GM12878 (cell line): ENCODE data around the gene ELMOD3. TPM values are rescaled to one million over a fixed set of nuclear protein-coding genes. Genes with fewer than 3 reads are reported as not detected.

Source experiments
- ATAC-seq: fragments of 200-7000 bp; cut with Tn5 transposase; 3 replicates; pipeline ENCODE4 v1.9.1; 2020; ENCODE audit warnings: mild to moderate bottlenecking, moderate library complexity
- BruUV-seq: library from RNA; stranded (reverse); fragments of 400-500 nt; replicated peaks from 2 replicates; lab custom pipeline; 2021; lab: Mats Ljungman, UMichigan
- CTCF ChIA-PET: fragments of 300-600 bp; sonication (Branson Sonifier 250); formaldehyde crosslinking; extraction: SDS; loops from one replicate; lab custom pipeline; 2021; ENCODE audit warnings: inconsistent platforms; lab: Yijun Ruan, JAX
- POLR2A ChIA-PET: fragments of 350-600 bp; formaldehyde crosslinking; extraction: SDS; loops from one replicate; lab custom pipeline; 2021; ENCODE audit warnings: inconsistent platforms; lab: Charles Lee
- RAD21 ChIA-PET: fragments of 300-600 bp; sonication (Branson Sonifier 250); formaldehyde crosslinking; loops from one replicate; lab custom pipeline; 2023; ENCODE audit warnings: antibody characterized with exemption; ENCODE audit not compliant: unreplicated experiment; lab: Charles Lee
- SMC1A ChIA-PET: fragments of 300-600 bp; sonication (Branson Sonifier 250); formaldehyde crosslinking; loops from one replicate; lab custom pipeline; 2023; ENCODE audit not compliant: unreplicated experiment, uncharacterized antibody; lab: Charles Lee
- DNase-seq: peaks from one replicate; pipeline ENCODE4 v3.0.0-alpha.2; 2011; ENCODE audit warnings: low read depth, low spot score
- FAIRE-seq: peaks from 3 replicates; lab custom pipeline; 2011; peaks lifted over from hg19 to GRCh38; lab: Jason Lieb, UNC
- H2AFZ ChIP-seq: 2 replicates; pipeline ENCODE4 v1.6.0; 2011; ENCODE audit warnings: low read depth, low read length, control low read depth; ENCODE audit not compliant: control insufficient read depth
- H3K27ac ChIP-seq: 2 replicates; pipeline ENCODE4 v1.5.1; 2011; ENCODE audit warnings: control low read depth; ENCODE audit not compliant: control insufficient read depth, insufficient read depth
- H3K27me3 ChIP-seq, 2 experiments: replicated peaks in 1 of 2; 2 replicates each; pipeline versions ENCODE4 v1.6.0 to v1.6.1; 2011; ENCODE audit warnings: low read length in 1 of 2; ENCODE audit not compliant: control insufficient read depth in 2 of 2, insufficient read depth in 2 of 2
- H3K36me3 ChIP-seq, 2 experiments: 2 replicates each; pipeline ENCODE4 v1.5.1; 2011; ENCODE audit warnings: low read length in 1 of 2; ENCODE audit not compliant: control insufficient read depth in 2 of 2, insufficient read depth in 2 of 2
- H3K4me1 ChIP-seq: 2 replicates; pipeline ENCODE4 v1.6.1; 2011; ENCODE audit warnings: mild to moderate bottlenecking, low read length, moderate library complexity, mixed read lengths; ENCODE audit not compliant: control insufficient read depth, insufficient read depth
- H3K4me2 ChIP-seq: 2 replicates; pipeline ENCODE4 v1.6.0; 2011; ENCODE audit warnings: control low read depth; ENCODE audit not compliant: control insufficient read depth, insufficient read depth
- H3K4me3 ChIP-seq: fragments of 200-600 bp; sonication (generic); 2 replicates; pipeline ENCODE4 v1.5.1; 2016
- H3K79me2 ChIP-seq: 2 replicates; pipeline ENCODE4 v1.6.0; 2011; ENCODE audit warnings: low read length; ENCODE audit not compliant: control insufficient read depth, insufficient read depth
- H3K9ac ChIP-seq: 2 replicates; pipeline ENCODE4 v1.8.0; 2011; ENCODE audit warnings: low read length, control low read depth, mixed read lengths; ENCODE audit not compliant: control insufficient read depth, insufficient read depth
- H3K9me3 ChIP-seq: replicated peaks from 3 replicates; pipeline ENCODE4 v1.5.1; 2011; ENCODE audit warnings: mild to moderate bottlenecking, low read length; ENCODE audit not compliant: control insufficient read depth, insufficient read depth
- H4K20me1 ChIP-seq: 2 replicates; pipeline ENCODE4 v1.6.0; 2011; ENCODE audit not compliant: control insufficient read depth, insufficient read depth
- ASH2L ChIP-seq: fragments of 300-600, 200-600 bp; sonication (generic); IDR thresholded peaks from 2 replicates; pipeline ENCODE4 v1.6.1; 2017; ENCODE audit warnings: low read depth, mild to moderate bottlenecking, borderline replicate concordance
- DPF2 ChIP-seq: fragments of 450-650 bp; IDR thresholded peaks from 2 replicates; pipeline ENCODE4 v1.6.1; 2017; ENCODE audit warnings: mild to moderate bottlenecking
- HDAC2 ChIP-seq: fragments of 200-600 bp; sonication (generic); IDR thresholded peaks from 2 replicates; pipeline ENCODE4 v1.6.1; 2017
- NFYB ChIP-seq: IDR thresholded peaks from 2 replicates; pipeline ENCODE4 v1.6.1; 2011; ENCODE audit warnings: low read depth, mild to moderate bottlenecking, low read length, improper control_type of control experiment, moderate library complexity; ENCODE audit not compliant: insufficient read depth
- SUPT20H ChIP-seq: IDR thresholded peaks from 2 replicates; pipeline ENCODE4 v1.6.1; 2011; ENCODE audit warnings: low read depth, mild to moderate bottlenecking, low read length, moderate library complexity, borderline replicate concordance; ENCODE audit not compliant: control insufficient read depth
- ZZZ3 ChIP-seq: IDR thresholded peaks from 2 replicates; pipeline ENCODE4 v1.6.1; 2011; ENCODE audit warnings: low read depth; ENCODE audit not compliant: control insufficient read depth, insufficient read length
- WGBS: methylation state at CpG from one replicate; pipeline ENCODE4 v1.1.6; 2016; ENCODE audit warnings: low lambda C conversion rate; ENCODE audit not compliant: insufficient replicate concordance, insufficient coverage; ENCODE audit errors: missing lambda C conversion rate; 5-methylcytosine and 5-hydroxymethylcytosine counted together
- in situ Hi-C: fragments of 300-500 bp; cut with MboI; formaldehyde crosslinking; loops from 9 replicates; pipeline ENCODE4 v1.14.3; 2018; ENCODE audit warnings: mixed read lengths
- intact Hi-C: fragments of 100-400 bp; cut with micrococcal nuclease; formaldehyde crosslinking; loops from one replicate; pipeline ENCODE4 v1.14.2; 2022; ENCODE audit not compliant: unreplicated experiment
- polyA plus RNA-seq, 11 experiments: library from polyadenylated mRNA; depleted of rRNA in 4 of 11; unstranded in 6 of 11; stranded (reverse) in 5 of 11; fragments of >200 nt; fragmentation: Nextera tagmentation in 4 of 11; fragmentation: Illumina TruSeq in 1 of 11; extraction: Ambion mirVana in 4 of 11; extraction: Trizol in 1 of 11; gene quantifications; 1 replicate in 1 of 11; 2 replicates in 10 of 11; pipeline versions ENCODE4 v1.2.1 to v1.2.3, GENCODE V29; 2011 to 2016; ENCODE audit warnings: inconsistent platforms in 2 of 11, missing spikeins in 2 of 11, low read depth in 1 of 11
- total RNA-seq, 4 experiments: library from RNA; depleted of rRNA in 3 of 4; stranded (reverse); fragments of >200 nt in 3 of 4; fragmentation: Illumina TruSeq in 1 of 4; extraction: Trizol in 1 of 4; gene quantifications; 2 replicates each; pipeline versions ENCODE4 v1.2.1 to v1.2.3, GENCODE V29; 2013 to 2021
- TF ChIP-seq, protein P1 (sequence below): fragments of 450-650 bp; IDR thresholded peaks from 2 replicates; pipeline ENCODE4 v1.6.1; 2017; ENCODE audit warnings: low read depth, mild to moderate bottlenecking, moderate library complexity
- TF ChIP-seq, protein P2 (sequence below): fragments of 450-650 bp; formaldehyde crosslinking; IDR thresholded peaks from 2 replicates; pipeline ENCODE4 v1.4.0; 2020; ENCODE audit warnings: mild to moderate bottlenecking, moderate library complexity
- TF ChIP-seq, protein P3 (sequence below): fragments of 450-650 bp; IDR thresholded peaks from 2 replicates; pipeline ENCODE4 v1.6.1; 2017; ENCODE audit warnings: mild to moderate bottlenecking

The ELMOD3 gene
- total and polyA plus RNA-seq, 10 of the 15 experiments (the other 5 are each of a cell fraction or from before 2014, with no cell fraction given): 1.2 to 19.1 (median 12.5) TPM

DNA sequence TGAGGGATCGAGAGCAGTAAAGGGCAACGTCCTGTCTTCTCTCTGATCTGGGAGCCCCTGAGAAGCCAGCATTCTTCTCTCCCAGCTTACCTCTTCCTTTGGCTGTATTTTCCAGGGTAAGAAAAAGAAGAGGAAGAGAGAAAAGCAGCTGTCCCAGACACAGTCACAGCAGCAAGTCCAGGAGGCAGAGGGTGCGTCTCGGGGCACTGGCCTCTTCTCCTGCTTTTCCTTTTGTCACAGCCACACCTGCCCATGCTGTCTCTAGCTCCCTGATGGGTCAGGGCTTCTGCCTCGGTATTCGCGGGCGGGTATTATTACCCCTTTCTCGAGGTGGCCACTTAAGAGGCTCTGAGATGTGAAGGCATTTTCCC, 47.1 kb upstream of the ELMOD3 start (continued):
- TF ChIP-seq SUPT20H: no peak
- TF ChIP-seq, protein P1, sequence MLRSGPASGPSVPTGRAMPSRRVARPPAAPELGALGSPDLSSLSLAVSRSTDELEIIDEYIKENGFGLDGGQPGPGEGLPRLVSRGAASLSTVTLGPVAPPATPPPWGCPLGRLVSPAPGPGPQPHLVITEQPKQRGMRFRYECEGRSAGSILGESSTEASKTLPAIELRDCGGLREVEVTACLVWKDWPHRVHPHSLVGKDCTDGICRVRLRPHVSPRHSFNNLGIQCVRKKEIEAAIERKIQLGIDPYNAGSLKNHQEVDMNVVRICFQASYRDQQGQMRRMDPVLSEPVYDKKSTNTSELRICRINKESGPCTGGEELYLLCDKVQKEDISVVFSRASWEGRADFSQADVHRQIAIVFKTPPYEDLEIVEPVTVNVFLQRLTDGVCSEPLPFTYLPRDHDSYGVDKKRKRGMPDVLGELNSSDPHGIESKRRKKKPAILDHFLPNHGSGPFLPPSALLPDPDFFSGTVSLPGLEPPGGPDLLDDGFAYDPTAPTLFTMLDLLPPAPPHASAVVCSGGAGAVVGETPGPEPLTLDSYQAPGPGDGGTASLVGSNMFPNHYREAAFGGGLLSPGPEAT: no peak
- no peak for TF ChIP-seq NFYB
- TF ChIP-seq ASH2L: no peak
- TF ChIP-seq ZZZ3: no peak
- no peak for TF ChIP-seq DPF2

DNA sequence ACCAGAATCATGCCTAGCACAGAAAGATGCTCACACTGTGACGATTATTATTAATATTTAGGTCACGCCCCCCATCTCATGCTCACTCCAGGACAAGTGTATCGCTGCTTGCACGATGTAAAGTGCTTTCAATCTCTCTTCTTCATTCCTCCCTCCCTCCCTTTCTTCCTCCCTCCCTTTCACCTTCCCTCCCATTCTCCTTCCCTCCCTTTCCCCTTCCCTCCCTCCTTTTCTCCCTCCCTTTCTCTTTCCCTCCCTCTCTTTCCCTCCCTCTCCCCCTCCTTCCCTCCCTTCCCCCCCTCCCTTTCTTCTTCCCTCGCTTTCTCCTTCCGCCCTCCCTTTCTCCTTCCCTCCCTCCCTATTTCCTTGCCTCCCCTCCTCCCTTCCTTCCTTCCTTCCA, 46.4 kb upstream of the ELMOD3 start:
- H3K4me2 ChIP-seq: no peak overlapping the region

More for the DNA sequence above, 46.4 kb upstream of the ELMOD3 start:
- no peak overlapping the region for H2AFZ ChIP-seq
- no peaks in the 10 kb centered on the region for H4K20me1 ChIP-seq
- no peak overlapping the region for H3K9ac ChIP-seq
- no peaks in the 10 kb centered on the region for H3K79me2 ChIP-seq
- H3K4me1 ChIP-seq: peaks cover 19% of the 10 kb centered on the region
- H3K27me3 ChIP-seq: no peaks in the 10 kb centered on the region; a peak in 1 of 4 replicates
- CTCF ChIA-PET: interaction anchor here (1.2 to 3.2 kb wide), 2 partner anchors 9 to 11 kb away, joined by 3 to 27 read pairs; no protein-coding TSS in a partner anchor
- no peaks in the 10 kb centered on the region for H3K9me3 ChIP-seq
- no peak overlapping the region for H3K4me3 ChIP-seq
- in situ Hi-C loops (no loop called here), intact Hi-C loops (no loop called here)
- H3K36me3 ChIP-seq: no peaks in the 10 kb centered on the region
- no peak for FAIRE-seq
- POLR2A ChIA-PET: no interaction called here
- SMC1A ChIA-PET: interaction anchor here (1.3 kb wide), 1 partner anchor 11 kb away, joined by 3 read pairs; no protein-coding TSS in a partner anchor
- DNase-seq: no peak
- TF ChIP-seq, protein P2, sequence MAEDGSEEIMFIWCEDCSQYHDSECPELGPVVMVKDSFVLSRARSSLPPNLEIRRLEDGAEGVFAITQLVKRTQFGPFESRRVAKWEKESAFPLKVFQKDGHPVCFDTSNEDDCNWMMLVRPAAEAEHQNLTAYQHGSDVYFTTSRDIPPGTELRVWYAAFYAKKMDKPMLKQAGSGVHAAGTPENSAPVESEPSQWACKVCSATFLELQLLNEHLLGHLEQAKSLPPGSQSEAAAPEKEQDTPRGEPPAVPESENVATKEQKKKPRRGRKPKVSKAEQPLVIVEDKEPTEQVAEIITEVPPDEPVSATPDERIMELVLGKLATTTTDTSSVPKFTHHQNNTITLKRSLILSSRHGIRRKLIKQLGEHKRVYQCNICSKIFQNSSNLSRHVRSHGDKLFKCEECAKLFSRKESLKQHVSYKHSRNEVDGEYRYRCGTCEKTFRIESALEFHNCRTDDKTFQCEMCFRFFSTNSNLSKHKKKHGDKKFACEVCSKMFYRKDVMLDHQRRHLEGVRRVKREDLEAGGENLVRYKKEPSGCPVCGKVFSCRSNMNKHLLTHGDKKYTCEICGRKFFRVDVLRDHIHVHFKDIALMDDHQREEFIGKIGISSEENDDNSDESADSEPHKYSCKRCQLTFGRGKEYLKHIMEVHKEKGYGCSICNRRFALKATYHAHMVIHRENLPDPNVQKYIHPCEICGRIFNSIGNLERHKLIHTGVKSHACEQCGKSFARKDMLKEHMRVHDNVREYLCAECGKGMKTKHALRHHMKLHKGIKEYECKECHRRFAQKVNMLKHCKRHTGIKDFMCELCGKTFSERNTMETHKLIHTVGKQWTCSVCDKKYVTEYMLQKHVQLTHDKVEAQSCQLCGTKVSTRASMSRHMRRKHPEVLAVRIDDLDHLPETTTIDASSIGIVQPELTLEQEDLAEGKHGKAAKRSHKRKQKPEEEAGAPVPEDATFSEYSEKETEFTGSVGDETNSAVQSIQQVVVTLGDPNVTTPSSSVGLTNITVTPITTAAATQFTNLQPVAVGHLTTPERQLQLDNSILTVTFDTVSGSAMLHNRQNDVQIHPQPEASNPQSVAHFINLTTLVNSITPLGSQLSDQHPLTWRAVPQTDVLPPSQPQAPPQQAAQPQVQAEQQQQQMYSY (CRISPR knock-in tag): no peak
- TF ChIP-seq HDAC2: no peak
- TF ChIP-seq, protein P3, sequence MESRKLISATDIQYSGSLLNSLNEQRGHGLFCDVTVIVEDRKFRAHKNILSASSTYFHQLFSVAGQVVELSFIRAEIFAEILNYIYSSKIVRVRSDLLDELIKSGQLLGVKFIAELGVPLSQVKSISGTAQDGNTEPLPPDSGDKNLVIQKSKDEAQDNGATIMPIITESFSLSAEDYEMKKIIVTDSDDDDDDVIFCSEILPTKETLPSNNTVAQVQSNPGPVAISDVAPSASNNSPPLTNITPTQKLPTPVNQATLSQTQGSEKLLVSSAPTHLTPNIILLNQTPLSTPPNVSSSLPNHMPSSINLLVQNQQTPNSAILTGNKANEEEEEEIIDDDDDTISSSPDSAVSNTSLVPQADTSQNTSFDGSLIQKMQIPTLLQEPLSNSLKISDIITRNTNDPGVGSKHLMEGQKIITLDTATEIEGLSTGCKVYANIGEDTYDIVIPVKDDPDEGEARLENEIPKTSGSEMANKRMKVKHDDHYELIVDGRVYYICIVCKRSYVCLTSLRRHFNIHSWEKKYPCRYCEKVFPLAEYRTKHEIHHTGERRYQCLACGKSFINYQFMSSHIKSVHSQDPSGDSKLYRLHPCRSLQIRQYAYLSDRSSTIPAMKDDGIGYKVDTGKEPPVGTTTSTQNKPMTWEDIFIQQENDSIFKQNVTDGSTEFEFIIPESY: no peak
- RAD21 ChIA-PET: no interaction called here
- no peak for ATAC-seq
- WGBS: 50% methylated on average over 4 of the region's 6 CpGs
- BruUV-seq: no TSS peak
- no peak overlapping the region for H3K27ac ChIP-seq
